Brain microvascular endothelial cell (primary cell): ENCODE results near the gene CCDC197.
A peak's percentile ranks its signal among the peaks of the same experiment; 100 is the strongest.

Experiments used
- DNase-seq: peaks from one replicate; pipeline ENCODE4 v3.0.0-alpha.2; 2020
- H3K27ac ChIP-seq: fragments of 250-450 bp; sonication (Bioruptor Pico); 2 replicates; pipeline ENCODE4 v1.5.1; 2020; ENCODE audit warnings: mild to moderate bottlenecking, moderate library complexity
- H3K27me3 ChIP-seq: fragments of 250-450 bp; sonication (Bioruptor Pico); replicated peaks from 2 replicates; pipeline ENCODE4 v1.5.1; 2020; ENCODE audit warnings: mild to moderate bottlenecking
- H3K36me3 ChIP-seq: fragments of 250-450 bp; sonication (Bioruptor Pico); replicated peaks from 2 replicates; pipeline ENCODE4 v1.5.1; 2020; ENCODE audit warnings: mild to moderate bottlenecking
- H3K4me3 ChIP-seq: 2 replicates; pipeline ENCODE4 v1.5.1; 2011; ENCODE audit warnings: low read depth, mild to moderate bottlenecking, control low read depth, low read length, moderate library complexity
- in situ Hi-C: cut with HindIII; loops from 2 replicates; pipeline ENCODE4 v1.10.0; 2017; ENCODE audit warnings: low sequenced_read_pairs, low pct_ligation_motif_present
- TF ChIP-seq, protein P1 (sequence below): IDR thresholded peaks from 2 replicates; pipeline ENCODE4 v1.5.1; 2011; ENCODE audit warnings: low read depth, mild to moderate bottlenecking, moderate library complexity, low read length, control low read depth, inconsistent platforms; ENCODE audit errors: missing control alignments

CCDC197 gene

DNA sequence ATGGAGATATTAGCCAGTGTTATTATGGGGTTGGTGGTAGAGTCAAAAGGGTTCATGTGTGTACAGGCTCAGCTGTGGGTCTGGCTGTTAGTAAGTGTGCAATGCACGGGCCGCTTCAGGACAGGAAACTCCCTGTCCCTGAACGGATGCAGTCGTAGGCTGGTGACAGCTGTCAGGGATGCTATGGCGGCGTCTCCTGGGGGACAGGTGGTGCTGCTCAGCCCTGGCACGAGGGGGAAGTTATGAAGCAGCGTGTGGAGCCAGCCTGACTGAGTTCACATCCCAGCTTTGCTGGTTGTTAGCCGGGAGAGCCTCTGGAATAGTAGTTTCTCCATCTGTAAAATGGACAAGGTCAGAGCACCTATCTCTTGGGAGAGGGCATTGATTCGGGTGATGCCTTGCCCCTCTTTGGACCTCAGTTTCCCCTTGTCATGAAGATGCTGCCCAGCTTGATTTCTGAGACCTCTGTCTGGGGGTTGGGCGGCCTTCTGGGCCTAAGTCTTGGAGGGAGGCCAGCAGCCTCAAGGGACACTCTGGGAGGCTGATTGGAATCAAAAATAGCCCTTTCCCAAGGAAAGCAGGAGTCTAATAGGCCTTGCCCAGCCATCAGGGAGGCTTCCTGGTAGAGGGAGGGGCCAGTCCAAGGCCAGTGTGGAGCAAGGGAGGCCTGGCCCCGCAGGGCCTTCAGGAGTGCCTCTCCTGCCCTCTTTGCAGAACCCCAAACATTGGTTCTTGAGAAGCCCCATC is 27.8 kb upstream of the CCDC197 start:
- TF ChIP-seq, protein P1, sequence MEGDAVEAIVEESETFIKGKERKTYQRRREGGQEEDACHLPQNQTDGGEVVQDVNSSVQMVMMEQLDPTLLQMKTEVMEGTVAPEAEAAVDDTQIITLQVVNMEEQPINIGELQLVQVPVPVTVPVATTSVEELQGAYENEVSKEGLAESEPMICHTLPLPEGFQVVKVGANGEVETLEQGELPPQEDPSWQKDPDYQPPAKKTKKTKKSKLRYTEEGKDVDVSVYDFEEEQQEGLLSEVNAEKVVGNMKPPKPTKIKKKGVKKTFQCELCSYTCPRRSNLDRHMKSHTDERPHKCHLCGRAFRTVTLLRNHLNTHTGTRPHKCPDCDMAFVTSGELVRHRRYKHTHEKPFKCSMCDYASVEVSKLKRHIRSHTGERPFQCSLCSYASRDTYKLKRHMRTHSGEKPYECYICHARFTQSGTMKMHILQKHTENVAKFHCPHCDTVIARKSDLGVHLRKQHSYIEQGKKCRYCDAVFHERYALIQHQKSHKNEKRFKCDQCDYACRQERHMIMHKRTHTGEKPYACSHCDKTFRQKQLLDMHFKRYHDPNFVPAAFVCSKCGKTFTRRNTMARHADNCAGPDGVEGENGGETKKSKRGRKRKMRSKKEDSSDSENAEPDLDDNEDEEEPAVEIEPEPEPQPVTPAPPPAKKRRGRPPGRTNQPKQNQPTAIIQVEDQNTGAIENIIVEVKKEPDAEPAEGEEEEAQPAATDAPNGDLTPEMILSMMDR = no peak
- Histone ChIP-seq H3K4me3 (no peak overlapping the region), H3K36me3 (no peaks in the 10 kb centered on the region), H3K27me3 (peaks cover 5% of the 10 kb centered on the region), H3K27ac (no peak overlapping the region)
- in situ Hi-C loops = no loop called here
- DNase-seq = no peak

DNA sequence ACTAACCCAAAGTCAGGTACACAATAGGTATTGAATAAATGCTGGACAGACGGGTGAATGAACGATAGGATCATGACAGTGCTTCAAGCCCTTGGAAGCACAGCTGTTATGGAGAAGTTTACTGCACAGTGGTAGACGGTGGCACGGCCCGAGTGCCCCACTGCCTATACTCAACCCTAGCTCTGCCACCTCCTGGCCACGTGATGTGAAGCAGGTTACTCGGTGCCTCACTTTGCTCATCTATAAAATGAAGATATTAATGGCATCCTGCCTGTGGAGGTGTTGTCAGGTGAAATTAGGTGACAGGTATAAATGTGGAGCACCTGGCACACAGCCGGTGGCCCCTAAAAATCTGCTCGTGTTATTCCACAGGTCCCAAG is 26.5 kb upstream of the CCDC197 start:
- no peak overlapping the region for H3K4me3 ChIP-seq
- TF ChIP-seq, protein P1 = peak; percentile 61
- peaks cover 5% of the 10 kb centered on the region for H3K27me3 ChIP-seq
- no peak overlapping the region for H3K27ac ChIP-seq
- no peaks in the 10 kb centered on the region for H3K36me3 ChIP-seq
- in situ Hi-C loops = no loop called here
- DNase-seq = no peak

DNA sequence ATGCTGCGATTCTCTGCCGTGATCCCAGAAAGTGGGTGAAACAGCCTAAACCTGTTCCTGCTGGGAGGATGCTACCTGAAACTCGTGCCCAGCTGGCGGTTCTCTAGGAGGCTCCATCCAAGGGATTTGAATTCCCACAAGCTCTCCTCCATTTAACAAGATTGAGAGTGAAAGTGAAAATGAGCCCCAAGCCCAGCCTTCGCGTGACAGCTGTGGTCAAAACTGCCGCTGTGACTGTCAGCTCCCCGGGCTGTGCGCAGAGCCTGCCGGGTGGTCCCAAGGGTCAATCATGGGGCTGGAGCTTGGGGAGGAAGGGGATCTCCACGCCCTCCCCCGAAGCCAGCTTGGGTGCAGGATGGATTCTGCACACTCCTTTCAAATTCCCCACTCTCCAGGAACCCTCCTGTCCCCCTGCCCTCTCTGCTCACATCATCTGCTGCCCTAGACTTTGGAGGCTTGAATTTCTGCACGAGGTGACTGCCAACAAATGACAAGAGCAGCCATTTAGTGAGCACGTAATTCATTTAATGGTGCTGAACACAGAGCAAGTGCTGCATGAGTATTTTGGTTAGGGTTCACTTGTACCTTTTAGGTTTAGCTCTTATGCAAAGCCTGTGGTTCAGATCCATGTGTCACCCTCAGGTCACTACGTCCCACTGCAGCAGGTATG is 26.0 kb upstream of the CCDC197 start:
- Histone ChIP-seq H3K36me3 (no peaks in the 10 kb centered on the region), H3K27ac (no peak overlapping the region), H3K27me3 (peaks cover 5% of the 10 kb centered on the region), H3K4me3 (no peak overlapping the region)
- in situ Hi-C loops = no loop called here
- no peak for DNase-seq
- TF ChIP-seq, protein P1 = no peak

DNA sequence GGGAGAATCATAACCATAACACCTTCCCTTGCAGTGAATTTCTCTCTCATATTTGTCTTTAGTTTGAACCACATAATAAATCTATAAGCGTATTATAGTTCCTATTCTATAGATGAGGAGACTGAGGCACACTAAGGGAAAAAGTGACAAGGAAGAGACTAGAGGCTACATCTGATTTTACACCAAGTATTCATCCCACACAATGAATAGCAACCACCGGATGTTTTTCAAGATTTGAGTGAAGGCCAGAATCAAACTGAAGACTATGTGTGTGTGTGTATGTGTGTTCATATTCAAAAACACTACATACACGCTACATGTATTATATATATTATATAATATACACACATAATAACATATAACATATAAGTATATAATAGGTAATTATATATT is 25.5 kb upstream of the CCDC197 start:
- TF ChIP-seq, protein P1 = no peak
- in situ Hi-C loops = no loop called here
- Histone ChIP-seq H3K27ac (no peak overlapping the region), H3K36me3 (no peaks in the 10 kb centered on the region), H3K27me3 (peaks cover 5% of the 10 kb centered on the region), H3K4me3 (no peak overlapping the region)
- DNase-seq = no peak

DNA sequence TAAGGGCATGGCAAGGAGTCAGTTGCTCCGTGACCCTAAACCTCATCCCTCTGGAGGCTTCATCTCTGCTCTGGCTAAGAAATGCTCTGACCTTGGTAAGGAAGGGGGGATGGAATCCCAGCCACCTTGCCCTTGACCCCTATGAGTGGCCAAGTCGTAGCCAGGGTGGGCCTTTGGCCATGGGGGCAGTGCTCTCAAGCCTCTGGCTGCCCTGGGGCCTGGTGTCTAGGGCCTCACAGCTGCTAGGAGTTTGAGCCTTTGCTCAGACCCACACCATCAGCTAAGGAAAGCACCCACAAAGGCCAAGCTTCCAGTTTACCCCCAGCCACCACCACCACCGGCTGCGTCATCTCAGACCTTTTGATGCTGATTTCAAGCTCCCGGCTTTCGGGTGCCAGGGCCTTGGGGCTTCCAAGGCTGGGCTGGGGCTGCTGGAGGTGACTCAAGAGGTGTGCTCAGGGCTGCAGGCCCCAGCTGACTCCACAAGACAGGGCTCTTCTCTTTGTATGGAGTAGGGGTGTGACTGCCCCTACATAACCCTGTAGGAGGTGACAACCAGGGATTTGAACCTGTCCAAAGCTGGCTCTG is 24.4 kb upstream of the CCDC197 start:
- no peak for DNase-seq
- Histone ChIP-seq H3K27me3 (peaks cover 9% of the 10 kb centered on the region), H3K4me3 (no peak overlapping the region), H3K36me3 (no peaks in the 10 kb centered on the region), H3K27ac (no peak overlapping the region)
- TF ChIP-seq, protein P1 = no peak
- in situ Hi-C loops = no loop called here
